ENCODE results near the gene B3GALNT2.

The B3GALNT2 gene

GRCh38 chr1:235461954-235462353 is 42.3 kb downstream of the B3GALNT2 start:
- no peak for TF ChIP-seq EP300 (IDR thresholded peaks at IDR 0.05; ENCODE audit: borderline replicate concordance)
- no peak for TF ChIP-seq TEAD4 (IDR thresholded peaks at IDR 0.05)
- TF ChIP-seq FOXM1 (IDR thresholded peaks at IDR 0.05; ENCODE audit: borderline replicate concordance, low read depth): no peak
- TF ChIP-seq TAF1 (IDR thresholded peaks at IDR 0.05; ENCODE audit: low read depth): no peak
- TF ChIP-seq MAX (IDR thresholded peaks at IDR 0.05): no peak
- TF ChIP-seq RAD21 (IDR thresholded peaks at IDR 0.05; ENCODE audit: low read depth): no peak
- no peak for TF ChIP-seq YY1 (IDR thresholded peaks at IDR 0.05; ENCODE audit: low read depth)
- no peak for TF ChIP-seq EGR1 (IDR thresholded peaks at IDR 0.05)
- no peak for TF ChIP-seq USF1 (IDR thresholded peaks at IDR 0.05)
- TF ChIP-seq ZBTB7A (IDR thresholded peaks at IDR 0.05; ENCODE audit: low read depth): no peak
- TF ChIP-seq TCF12 (IDR thresholded peaks at IDR 0.05; ENCODE audit: low read depth): no peak

GRCh38 chr1:235460770-235461169 is 43.5 kb downstream of the B3GALNT2 start:
- TF ChIP-seq USF1 (IDR thresholded peaks at IDR 0.05) (no peak), EP300 (IDR thresholded peaks at IDR 0.05; ENCODE audit: borderline replicate concordance) (no peak), CEBPB (IDR thresholded peaks at IDR 0.05) (no peak)

- TF ChIP-seq TAF1 (IDR thresholded peaks at IDR 0.05; ENCODE audit: low read depth): no peak
- no peak for TF ChIP-seq USF1 (IDR thresholded peaks at IDR 0.05)
- TF ChIP-seq REST (IDR thresholded peaks at IDR 0.05; ENCODE audit: low read depth): no peak
- no peak for TF ChIP-seq EP300 (IDR thresholded peaks at IDR 0.05; ENCODE audit: borderline replicate concordance)
- no peak for TF ChIP-seq CEBPB (IDR thresholded peaks at IDR 0.05)
- TF ChIP-seq TEAD4 (IDR thresholded peaks at IDR 0.05): no peak
- no peak for TF ChIP-seq MAX (IDR thresholded peaks at IDR 0.05)
- no peak for TF ChIP-seq NFIC (IDR thresholded peaks at IDR 0.05)
- no peak for TF ChIP-seq YY1 (IDR thresholded peaks at IDR 0.05; ENCODE audit: low read depth)
- no peak for TF ChIP-seq EGR1 (IDR thresholded peaks at IDR 0.05)
- no peak for TF ChIP-seq CREB1 (IDR thresholded peaks at IDR 0.05; ENCODE audit: low read depth)
- TF ChIP-seq TCF12 (IDR thresholded peaks at IDR 0.05; ENCODE audit: low read depth): no peak
- TF ChIP-seq FOXM1 (IDR thresholded peaks at IDR 0.05; ENCODE audit: borderline replicate concordance, low read depth): no peak
- no peak for TF ChIP-seq RAD21 (IDR thresholded peaks at IDR 0.05; ENCODE audit: low read depth)
- TF ChIP-seq ZBTB7A (IDR thresholded peaks at IDR 0.05; ENCODE audit: low read depth): no peak
Measured at GRCh38 chr1:235455823-235456222, 48.4 kb downstream of the B3GALNT2 start.

GRCh38 chr1:235455097-235455496 is 49.2 kb downstream of the B3GALNT2 start:
- TF ChIP-seq CEBPB (IDR thresholded peaks at IDR 0.05): no peak
- no peak for TF ChIP-seq MAX (IDR thresholded peaks at IDR 0.05)
- no peak for TF ChIP-seq REST (IDR thresholded peaks at IDR 0.05; ENCODE audit: low read depth)
- no peak for TF ChIP-seq RAD21 (IDR thresholded peaks at IDR 0.05; ENCODE audit: low read depth)
- TF ChIP-seq YY1 (IDR thresholded peaks at IDR 0.05; ENCODE audit: low read depth): no peak
- no peak for TF ChIP-seq CREB1 (IDR thresholded peaks at IDR 0.05; ENCODE audit: low read depth)
- TF ChIP-seq NFIC (IDR thresholded peaks at IDR 0.05): no peak
- no peak for TF ChIP-seq EGR1 (IDR thresholded peaks at IDR 0.05)
- no peak for TF ChIP-seq TCF12 (IDR thresholded peaks at IDR 0.05; ENCODE audit: low read depth)
- no peak for TF ChIP-seq TEAD4 (IDR thresholded peaks at IDR 0.05)
- no peak for TF ChIP-seq FOXM1 (IDR thresholded peaks at IDR 0.05; ENCODE audit: borderline replicate concordance, low read depth)
- TF ChIP-seq USF1 (IDR thresholded peaks at IDR 0.05): no peak
- no peak for TF ChIP-seq EP300 (IDR thresholded peaks at IDR 0.05; ENCODE audit: borderline replicate concordance)
- no peak for TF ChIP-seq TAF1 (IDR thresholded peaks at IDR 0.05; ENCODE audit: low read depth)
- TF ChIP-seq ZBTB7A (IDR thresholded peaks at IDR 0.05; ENCODE audit: low read depth): no peak

GRCh38 chr1:235454021-235454420 is 50.2 kb downstream of the B3GALNT2 start:
- TF ChIP-seq YY1 (IDR thresholded peaks at IDR 0.05; ENCODE audit: low read depth): no peak
- no peak for TF ChIP-seq TCF12 (IDR thresholded peaks at IDR 0.05; ENCODE audit: low read depth)
- no peak for TF ChIP-seq EGR1 (IDR thresholded peaks at IDR 0.05)
- TF ChIP-seq RAD21 (IDR thresholded peaks at IDR 0.05; ENCODE audit: low read depth): no peak
- TF ChIP-seq MAX (IDR thresholded peaks at IDR 0.05): no peak
- TF ChIP-seq ZBTB7A (IDR thresholded peaks at IDR 0.05; ENCODE audit: low read depth): no peak
- TF ChIP-seq TAF1 (IDR thresholded peaks at IDR 0.05; ENCODE audit: low read depth): no peak
- TF ChIP-seq TEAD4 (IDR thresholded peaks at IDR 0.05): no peak
- TF ChIP-seq EP300 (IDR thresholded peaks at IDR 0.05; ENCODE audit: borderline replicate concordance): no peak
- no peak for TF ChIP-seq FOXM1 (IDR thresholded peaks at IDR 0.05; ENCODE audit: borderline replicate concordance, low read depth)
- no peak for TF ChIP-seq CREB1 (IDR thresholded peaks at IDR 0.05; ENCODE audit: low read depth)

All from Ishikawa (cell line).